Breast epithelium (tissue), 3 donors: ENCODE data around the gene ZG16B.

ENCODE experiments used
- POLR2AphosphoS5 ChIP-seq, 3 donors: sonication (generic); formaldehyde crosslinking; IDR thresholded peaks; one replicate each; pipeline ENCODE4 v1.6.1; 2017; ENCODE audit warnings: antibody characterized with exemption in 3 of 3
- TF ChIP-seq, protein P1 (sequence below), 3 donors: fragments of 450-650 bp; IDR thresholded peaks; one replicate each; pipeline ENCODE4 v1.5.1; 2016 to 2017; ENCODE audit warnings: antibody characterized with exemption in 3 of 3, mild to moderate bottlenecking in 3 of 3, moderate library complexity in 3 of 3

DNA sequence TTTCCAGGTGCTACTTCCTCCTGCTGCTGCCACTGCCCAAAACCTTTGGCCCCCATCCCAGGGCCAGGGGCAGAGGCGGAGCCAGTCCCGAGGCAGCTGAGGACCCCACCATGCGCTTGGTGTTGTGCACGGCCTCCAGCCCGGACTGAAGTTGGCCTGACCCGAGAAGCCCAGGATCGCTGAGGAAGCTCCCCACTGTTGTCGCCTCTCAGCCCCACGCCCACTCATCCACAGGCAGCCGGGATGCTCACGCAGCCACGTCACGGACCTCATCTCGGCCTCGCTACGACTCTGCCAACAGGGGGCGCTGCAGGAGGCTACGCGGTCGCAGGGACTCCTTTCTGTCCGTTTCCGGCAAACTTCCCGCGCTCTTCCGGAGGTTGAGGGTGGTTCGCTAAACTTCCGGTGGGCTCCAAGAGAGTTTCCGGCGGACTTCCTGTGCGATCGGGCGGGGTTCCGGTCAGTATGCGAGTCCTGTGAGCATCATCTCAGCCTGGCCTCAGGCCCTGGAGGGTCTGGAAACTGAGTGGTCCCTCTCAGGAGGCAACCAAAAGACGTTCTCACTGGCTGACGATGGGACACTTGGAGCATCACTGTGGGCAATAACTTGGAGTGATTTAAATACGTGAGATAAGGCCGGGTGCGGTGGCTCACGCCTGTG is 12.4 kb downstream of the ZG16B start:
- TF ChIP-seq, protein P1, sequence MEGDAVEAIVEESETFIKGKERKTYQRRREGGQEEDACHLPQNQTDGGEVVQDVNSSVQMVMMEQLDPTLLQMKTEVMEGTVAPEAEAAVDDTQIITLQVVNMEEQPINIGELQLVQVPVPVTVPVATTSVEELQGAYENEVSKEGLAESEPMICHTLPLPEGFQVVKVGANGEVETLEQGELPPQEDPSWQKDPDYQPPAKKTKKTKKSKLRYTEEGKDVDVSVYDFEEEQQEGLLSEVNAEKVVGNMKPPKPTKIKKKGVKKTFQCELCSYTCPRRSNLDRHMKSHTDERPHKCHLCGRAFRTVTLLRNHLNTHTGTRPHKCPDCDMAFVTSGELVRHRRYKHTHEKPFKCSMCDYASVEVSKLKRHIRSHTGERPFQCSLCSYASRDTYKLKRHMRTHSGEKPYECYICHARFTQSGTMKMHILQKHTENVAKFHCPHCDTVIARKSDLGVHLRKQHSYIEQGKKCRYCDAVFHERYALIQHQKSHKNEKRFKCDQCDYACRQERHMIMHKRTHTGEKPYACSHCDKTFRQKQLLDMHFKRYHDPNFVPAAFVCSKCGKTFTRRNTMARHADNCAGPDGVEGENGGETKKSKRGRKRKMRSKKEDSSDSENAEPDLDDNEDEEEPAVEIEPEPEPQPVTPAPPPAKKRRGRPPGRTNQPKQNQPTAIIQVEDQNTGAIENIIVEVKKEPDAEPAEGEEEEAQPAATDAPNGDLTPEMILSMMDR (IDR thresholded peaks at IDR 0.05): peak in 1 of 3 donors; percentile 15
- peak in 1 of 3 donors; percentile 36 for TF ChIP-seq POLR2AphosphoS5 (IDR thresholded peaks at IDR 0.05)
